T-helper 9 cell (primary cell): ENCODE results near the gene KLHL21.
"Not testable (repeated sequence)": the region's sequence is repeated elsewhere in the genome, so short reads cannot be mapped to it uniquely, and the experiment has no call there.

Source experiments
- DNase-seq: peaks from one replicate; pipeline ENCODE4 v3.0.0-alpha.2; 2020
- total RNA-seq, 2 donors: gene quantifications; one replicate each; lab custom pipeline; 2026; lab: John Stamatoyannopoulos, UW

Gene KLHL21
- 89.3 to 194 reads per million in 2 donors for total RNA-seq

GRCh38 chr1:6602669-6603237, at the start of gene KLHL21:
Gene KLHL21 (minus strand): TSS chr1:6602869. CDS start chr1:6602817, 52 bp downstream.
- peak; percentile 78 for DNase-seq

- DNase-seq, result no peak
Measured at GRCh38 chr1:6651909-6652308, 49.2 kb upstream of the KLHL21 start.

GRCh38 chr1:6648556-6648955, 45.9 kb upstream of the KLHL21 start:
- DNase-seq, result no peak

DNA sequence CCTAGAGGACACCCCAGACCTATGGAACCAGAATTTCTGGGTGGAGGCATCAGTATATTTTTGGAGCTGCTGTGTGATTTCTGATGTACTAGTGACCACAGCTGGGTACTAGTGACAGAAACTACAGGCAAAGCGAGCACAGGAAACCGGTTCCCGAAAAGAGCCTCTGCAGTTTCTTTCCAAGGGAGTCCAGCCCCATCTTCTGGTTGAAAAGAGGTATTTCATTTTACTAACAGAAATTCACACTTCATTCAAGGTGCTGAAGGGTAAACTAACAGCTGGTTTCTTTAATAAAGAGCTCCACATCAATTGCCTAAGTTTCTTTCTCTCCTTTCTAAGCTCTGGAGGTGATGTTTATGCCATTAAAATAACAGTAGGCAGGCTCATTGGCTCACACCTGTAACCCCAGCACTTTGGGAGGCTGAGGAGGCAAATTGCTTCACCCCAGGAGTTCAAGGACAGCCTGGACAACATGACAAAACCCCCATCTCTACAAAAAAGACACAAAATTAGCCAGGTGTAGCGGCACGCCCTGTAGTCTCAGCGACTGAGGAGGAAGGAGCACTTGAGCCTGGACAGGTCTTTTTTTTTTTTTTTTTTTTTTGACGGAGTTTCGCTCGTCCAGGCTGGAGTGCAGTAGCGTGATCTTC, 44.0 kb upstream of the KLHL21 start:
- no peak for DNase-seq

- no peak for DNase-seq
Measured at GRCh38 chr1:6645018-6645417, 42.3 kb upstream of the KLHL21 start.

- DNase-seq, result not testable (repeated sequence)
Measured at GRCh38 chr1:6640867-6641266, 38.2 kb upstream of the KLHL21 start.

- no peak for DNase-seq
Measured at GRCh38 chr1:6638226-6638625, 35.6 kb upstream of the KLHL21 start.

- DNase-seq, result no peak
Measured at GRCh38 chr1:6637770-6638169, 35.1 kb upstream of the KLHL21 start.

DNA sequence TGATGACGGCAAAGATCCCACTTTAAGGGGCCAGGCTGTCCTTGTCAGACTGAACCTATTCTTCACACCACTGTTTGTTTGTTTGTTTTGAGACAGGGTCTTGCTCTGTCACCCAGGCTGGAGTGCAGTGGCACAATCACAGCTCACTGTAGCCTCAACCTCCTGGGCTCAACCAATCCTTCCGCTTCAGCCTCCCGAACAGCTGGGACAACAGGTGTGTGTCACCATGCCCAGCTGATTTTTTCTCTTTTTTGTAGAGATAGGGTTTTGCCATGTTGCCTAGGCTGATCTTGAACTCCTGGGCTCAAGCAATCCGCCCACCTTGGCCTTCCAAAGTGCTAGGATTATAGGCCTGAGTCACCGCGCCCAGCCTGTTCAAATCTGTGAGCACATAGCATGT, 34.1 kb upstream of the KLHL21 start:
- DNase-seq, result not testable (repeated sequence)

GRCh38 chr1:6635910-6636760, 33.5 kb upstream of the KLHL21 start:
- no peak for DNase-seq

- DNase-seq, result no peak
Measured at GRCh38 chr1:6635161-6635909, 32.7 kb upstream of the KLHL21 start.

DNA sequence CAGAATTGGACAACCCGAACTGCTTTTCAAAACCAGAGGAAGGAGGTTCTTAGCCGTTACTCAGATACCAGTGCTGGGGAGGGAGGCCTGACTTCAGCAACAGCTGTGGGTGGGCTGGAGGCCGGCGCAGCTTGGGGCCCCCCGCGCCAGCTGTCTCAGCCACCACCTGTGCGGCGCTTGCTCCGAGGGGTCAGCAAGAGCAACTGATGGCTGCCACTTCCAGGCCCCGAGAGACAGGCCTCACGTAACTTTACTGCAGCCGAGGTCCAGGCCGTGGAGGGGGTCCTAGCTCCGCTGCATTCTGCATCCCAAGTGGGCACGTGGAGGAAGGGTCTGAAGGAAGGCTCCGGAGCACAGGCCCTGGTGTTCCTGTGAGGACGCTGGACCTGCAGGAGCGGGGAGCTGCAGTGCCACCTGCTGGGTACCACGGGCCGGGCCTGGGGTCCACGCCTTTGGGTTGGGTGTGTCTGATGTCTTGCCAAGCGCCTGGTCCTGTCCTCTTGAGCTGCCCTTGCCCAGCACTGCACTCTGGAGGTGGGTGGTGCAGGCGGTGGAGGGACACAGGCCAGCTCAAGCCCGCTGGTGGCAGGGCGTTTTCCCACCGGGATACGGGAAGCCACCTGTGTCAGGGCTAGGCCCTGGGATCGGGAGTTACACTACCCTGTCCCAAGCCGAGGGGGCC, 31.8 kb upstream of the KLHL21 start:
- no peak for DNase-seq

DNA sequence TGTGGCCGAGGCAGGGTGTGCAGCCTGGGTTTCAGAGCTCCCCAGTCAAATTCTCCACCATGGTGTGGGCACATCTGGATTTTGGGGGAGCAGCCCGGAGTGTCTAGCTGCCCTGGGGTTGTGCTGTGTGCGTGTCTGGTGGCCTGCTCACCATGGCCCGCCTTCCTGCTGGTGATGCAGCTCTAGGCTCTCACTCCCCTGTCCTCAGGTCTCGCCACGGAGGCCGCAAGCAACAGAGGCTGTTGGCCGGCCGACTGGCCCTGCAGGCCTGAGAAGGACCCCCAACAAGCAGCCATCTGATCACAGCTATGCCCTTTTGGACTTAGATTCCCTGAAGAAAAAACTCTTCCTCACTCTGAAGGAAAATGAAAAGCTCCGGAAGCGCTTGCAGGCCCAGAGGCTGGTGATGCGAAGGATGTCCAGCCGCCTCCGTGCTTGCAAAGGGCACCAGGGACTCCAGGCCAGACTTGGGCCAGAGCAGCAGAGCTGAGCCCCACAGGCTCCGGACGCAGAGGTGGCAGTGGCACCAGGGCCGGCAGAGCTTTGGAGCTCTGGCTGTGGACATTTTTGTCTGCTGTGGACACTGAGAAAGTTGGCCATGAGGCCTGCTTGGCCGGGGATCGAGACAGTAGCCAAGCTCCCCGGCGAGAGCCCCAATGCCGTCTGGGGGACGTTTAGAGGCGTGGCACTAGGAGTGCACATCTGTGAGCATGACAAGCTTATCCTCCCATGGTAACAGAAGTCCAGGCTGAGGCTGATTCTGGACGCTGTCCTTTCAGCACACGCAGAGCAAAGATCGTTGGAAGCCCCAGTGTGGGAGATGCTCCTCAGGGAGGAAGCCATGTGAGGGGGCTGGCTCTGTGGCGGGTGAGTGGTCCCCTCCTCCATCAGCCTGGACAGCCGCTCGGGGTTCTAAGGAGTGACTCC, 30.2 kb upstream of the KLHL21 start:
- no peak for DNase-seq

GRCh38 chr1:6631058-6631457, 28.4 kb upstream of the KLHL21 start:
- DNase-seq, result no peak

DNA sequence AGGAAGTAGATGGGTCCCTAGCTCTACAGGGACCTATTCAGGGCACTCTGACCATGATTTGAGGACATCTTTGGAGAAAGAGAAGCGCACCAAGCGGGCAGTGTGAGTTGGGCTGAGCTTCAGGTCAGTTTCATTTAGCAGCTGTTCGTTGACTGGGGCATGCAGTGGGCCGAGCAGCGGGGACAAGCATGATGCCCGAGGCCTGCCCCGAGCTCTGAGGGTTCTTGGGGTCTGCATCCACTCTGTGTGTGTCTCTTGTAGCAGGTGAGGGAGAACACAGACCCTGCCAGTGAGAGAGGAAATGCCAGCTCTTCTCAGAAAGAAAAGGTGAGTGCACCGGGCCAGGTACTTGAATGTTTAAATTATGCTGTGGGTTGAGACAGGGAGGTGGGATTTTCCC, 27.4 kb upstream of the KLHL21 start:
- DNase-seq, result no peak

GRCh38 chr1:6628971-6629479, 26.4 kb upstream of the KLHL21 start:
- DNase-seq, result no peak

GRCh38 chr1:6627841-6628545, 25.3 kb upstream of the KLHL21 start:
- DNase-seq, result no peak

- DNase-seq, result no peak
Measured at GRCh38 chr1:6627031-6627430, 24.4 kb upstream of the KLHL21 start.

- DNase-seq, result no peak
Measured at GRCh38 chr1:6625584-6626149, 23.0 kb upstream of the KLHL21 start.
